Vagina (tissue), 2 donors: ENCODE data around the gene OR2Y1.

Experiments used
- POLR2A ChIP-seq, 2 donors: fragments of 450-650 bp; IDR thresholded peaks; one replicate each; pipeline ENCODE4 v1.6.1; 2017; ENCODE audit warnings: antibody characterized with exemption in 2 of 2, mild to moderate bottlenecking in 2 of 2, moderate library complexity in 2 of 2
- POLR2AphosphoS5 ChIP-seq, 2 donors: sonication (generic); formaldehyde crosslinking; IDR thresholded peaks; one replicate each; pipeline ENCODE4 v1.9.0; 2017; ENCODE audit warnings: antibody characterized with exemption in 2 of 2, mild to moderate bottlenecking in 2 of 2, low read depth in 1 of 2; ENCODE audit not compliant: insufficient read depth in 1 of 2
- TF ChIP-seq, protein P1 (sequence below), 3 experiments: fragments of 450-650 bp in 2 of 3; fragments of 200-600 bp in 1 of 3; sonication (generic) in 1 of 3; IDR thresholded peaks; one replicate each; pipeline ENCODE4 v1.5.1; 2017 to 2019; ENCODE audit warnings: antibody characterized with exemption in 3 of 3, mild to moderate bottlenecking in 2 of 3, moderate library complexity in 2 of 3

DNA sequence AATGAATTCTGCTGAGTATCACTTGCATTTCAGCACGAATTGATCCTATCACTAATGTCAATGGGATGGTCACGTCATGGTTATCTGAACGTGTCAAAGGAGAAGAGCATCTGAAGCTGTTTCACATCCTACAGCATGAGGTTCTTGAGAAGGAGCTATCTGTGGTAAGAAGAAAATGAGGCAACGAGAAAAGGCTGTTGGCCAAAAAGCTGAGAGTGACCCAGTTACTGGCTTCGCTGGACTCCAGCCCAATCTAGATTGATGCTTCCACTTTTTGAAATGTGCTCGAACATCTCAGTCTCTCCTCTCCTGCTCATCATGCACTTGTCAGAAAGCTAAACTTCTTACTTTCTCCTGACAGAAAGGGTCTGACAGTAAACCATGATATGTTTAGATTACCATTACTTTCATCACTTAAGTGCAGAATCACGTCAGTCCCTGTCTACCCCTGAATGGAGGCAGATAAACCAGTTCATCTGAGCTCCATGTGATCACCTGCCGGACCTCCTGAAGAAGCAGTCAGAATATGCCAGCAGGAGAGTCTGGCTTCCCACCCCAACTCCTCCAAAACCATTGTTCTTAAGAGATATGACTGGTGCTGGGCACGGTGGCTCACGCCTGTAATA, 40.2 kb upstream of the OR2Y1 start:
- TF ChIP-seq, protein P1, sequence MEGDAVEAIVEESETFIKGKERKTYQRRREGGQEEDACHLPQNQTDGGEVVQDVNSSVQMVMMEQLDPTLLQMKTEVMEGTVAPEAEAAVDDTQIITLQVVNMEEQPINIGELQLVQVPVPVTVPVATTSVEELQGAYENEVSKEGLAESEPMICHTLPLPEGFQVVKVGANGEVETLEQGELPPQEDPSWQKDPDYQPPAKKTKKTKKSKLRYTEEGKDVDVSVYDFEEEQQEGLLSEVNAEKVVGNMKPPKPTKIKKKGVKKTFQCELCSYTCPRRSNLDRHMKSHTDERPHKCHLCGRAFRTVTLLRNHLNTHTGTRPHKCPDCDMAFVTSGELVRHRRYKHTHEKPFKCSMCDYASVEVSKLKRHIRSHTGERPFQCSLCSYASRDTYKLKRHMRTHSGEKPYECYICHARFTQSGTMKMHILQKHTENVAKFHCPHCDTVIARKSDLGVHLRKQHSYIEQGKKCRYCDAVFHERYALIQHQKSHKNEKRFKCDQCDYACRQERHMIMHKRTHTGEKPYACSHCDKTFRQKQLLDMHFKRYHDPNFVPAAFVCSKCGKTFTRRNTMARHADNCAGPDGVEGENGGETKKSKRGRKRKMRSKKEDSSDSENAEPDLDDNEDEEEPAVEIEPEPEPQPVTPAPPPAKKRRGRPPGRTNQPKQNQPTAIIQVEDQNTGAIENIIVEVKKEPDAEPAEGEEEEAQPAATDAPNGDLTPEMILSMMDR (IDR thresholded peaks at IDR 0.05): no peak
- TF ChIP-seq POLR2A (IDR thresholded peaks at IDR 0.05) (no peak), POLR2AphosphoS5 (IDR thresholded peaks at IDR 0.05; ENCODE audit: insufficient read depth in 1 of 2, low read depth in 1 of 2) (no peak)
